Trophoblast cell (in vitro differentiated cells and primary cell): ENCODE data around the gene POPDC2.

ENCODE experiments used
- DNase-seq, 2 donors: peaks; one replicate each; pipeline ENCODE4 v3.0.0-alpha.2; 2016
- H2AFZ ChIP-seq: 2 replicates; pipeline ENCODE4 v1.6.1; 2013; ENCODE audit warnings: low read length, moderate library complexity, mild to moderate bottlenecking; ENCODE audit not compliant: insufficient read depth, poor library complexity
- H2AK5ac ChIP-seq: 2 replicates; pipeline ENCODE4 v1.6.1; 2013; ENCODE audit warnings: mild to moderate bottlenecking, low read length
- H2BK120ac ChIP-seq: 2 replicates; pipeline ENCODE4 v1.6.1; 2013; ENCODE audit warnings: low read length, mild to moderate bottlenecking, moderate library complexity; ENCODE audit not compliant: insufficient read depth, poor library complexity
- H2BK12ac ChIP-seq: 2 replicates; pipeline ENCODE4 v1.6.1; 2013; ENCODE audit warnings: mild to moderate bottlenecking, low read length, moderate library complexity
- H2BK5ac ChIP-seq: 2 replicates; pipeline ENCODE4 v1.6.1; 2013; ENCODE audit warnings: low read length, low read depth, moderate library complexity, mild to moderate bottlenecking; ENCODE audit not compliant: poor library complexity
- H3K14ac ChIP-seq: 2 replicates; pipeline ENCODE4 v1.6.1; 2013; ENCODE audit warnings: mild to moderate bottlenecking, low read length
- H3K18ac ChIP-seq: 2 replicates; pipeline ENCODE4 v1.6.1; 2013; ENCODE audit warnings: mild to moderate bottlenecking, low read length
- H3K23ac ChIP-seq: 2 replicates; pipeline ENCODE4 v1.6.1; 2013; ENCODE audit warnings: low read length
- H3K27ac ChIP-seq: 2 replicates; pipeline ENCODE4 v1.5.1; 2013; ENCODE audit warnings: low read depth, mild to moderate bottlenecking, inconsistent platforms, low read length, moderate library complexity
- H3K27me3 ChIP-seq: 2 replicates; pipeline ENCODE4 v1.6.1; 2013; ENCODE audit warnings: inconsistent platforms, mild to moderate bottlenecking, low read length, moderate library complexity; ENCODE audit not compliant: insufficient read depth
- H3K36me3 ChIP-seq, 2 experiments: 1 replicate in 1 of 2; 2 replicates in 1 of 2; pipeline ENCODE4 v1.6.1; 2013; ENCODE audit warnings: low read length in 2 of 2, mild to moderate bottlenecking in 2 of 2, moderate library complexity in 1 of 2; ENCODE audit not compliant: insufficient read depth in 2 of 2, control insufficient read depth in 1 of 2
- H3K4ac ChIP-seq: 2 replicates; pipeline ENCODE4 v1.6.1; 2013; ENCODE audit warnings: low read depth, mild to moderate bottlenecking, low read length, moderate library complexity
- H3K4me1 ChIP-seq, 2 experiments: 1 replicate in 1 of 2; 2 replicates in 1 of 2; pipeline ENCODE4 v1.6.1; 2013; ENCODE audit warnings: low read length in 2 of 2, mild to moderate bottlenecking in 2 of 2, moderate library complexity in 1 of 2; ENCODE audit not compliant: insufficient read depth in 2 of 2, control insufficient read depth in 1 of 2
- H3K4me2 ChIP-seq: 2 replicates; pipeline ENCODE4 v1.6.1; 2013; ENCODE audit warnings: inconsistent platforms, mild to moderate bottlenecking, low read length, moderate library complexity
- H3K4me3 ChIP-seq: 2 replicates; pipeline ENCODE4 v1.5.1; 2013; ENCODE audit warnings: mild to moderate bottlenecking, low read depth, low read length, inconsistent platforms
- H3K79me1 ChIP-seq: one replicate; pipeline ENCODE4 v1.6.1; 2013; ENCODE audit warnings: low read length
- H3K79me2 ChIP-seq: 2 replicates; pipeline ENCODE4 v1.6.1; 2013; ENCODE audit warnings: low read length, mild to moderate bottlenecking; ENCODE audit not compliant: control insufficient read depth, insufficient read depth, poor library complexity
- H3K9ac ChIP-seq: 2 replicates; pipeline ENCODE4 v1.6.1; 2013; ENCODE audit warnings: mild to moderate bottlenecking, low read length
- H3K9me3 ChIP-seq: 2 replicates; pipeline ENCODE4 v1.6.1; 2013; ENCODE audit warnings: low read depth, mild to moderate bottlenecking, control low read depth, inconsistent platforms, low read length; ENCODE audit not compliant: insufficient read depth
- H4K12ac ChIP-seq: 2 replicates; pipeline ENCODE4 v1.6.1; 2013; ENCODE audit warnings: low read depth, mild to moderate bottlenecking, low read length, moderate library complexity
- H4K8ac ChIP-seq: 2 replicates; pipeline ENCODE4 v1.6.1; 2013; ENCODE audit warnings: low read depth, mild to moderate bottlenecking, low read length, moderate library complexity
- H4K91ac ChIP-seq: one replicate; pipeline ENCODE4 v1.6.1; 2013; ENCODE audit warnings: low read depth, mild to moderate bottlenecking, low read length, moderate library complexity
- WGBS: extraction: QIAGEN DNeasy Blood & Tissue Kit; methylation state at CpG from one replicate; pipeline ENCODE4 v1.1.7; 2013; ENCODE audit warnings: missing lambda C conversion rate; ENCODE audit not compliant: insufficient read length, insufficient coverage; ENCODE audit errors: extremely low coverage; 5-methylcytosine and 5-hydroxymethylcytosine counted together

Gene POPDC2

GRCh38 chr3:119609301-119609700, 51.1 kb downstream of the POPDC2 start:
- Histone ChIP-seq H3K9me3 (peaks cover 1% of the 10 kb centered on the region), H3K4me3 (no peak overlapping the region), H2AFZ (no peak overlapping the region), H3K79me1 (no peaks in the 10 kb centered on the region), H4K91ac (no peak overlapping the region), H3K79me2 (no peaks in the 10 kb centered on the region), H3K4me1 (peaks cover 3 to 6% of the 10 kb centered on the region in 2 experiments), H2BK12ac (no peak overlapping the region), H3K14ac (no peak overlapping the region), H3K27me3 (no peaks in the 10 kb centered on the region), H3K4ac (no peak overlapping the region), H3K36me3 (no peaks in the 10 kb centered on the region), H2BK5ac (no peak overlapping the region), H3K23ac (no peak overlapping the region), H3K18ac (no peak overlapping the region), H2AK5ac (no peak overlapping the region), H3K9ac (no peak overlapping the region), H2BK120ac (no peak overlapping the region), H3K4me2 (no peak overlapping the region), H3K27ac (no peak overlapping the region), H4K8ac (no peak overlapping the region), H4K12ac (no peak overlapping the region)
- WGBS, result no CpG with 5 or more reads among the region's 6 CpGs
- peak in 1 of 2 donors; percentile 24 for DNase-seq

DNA sequence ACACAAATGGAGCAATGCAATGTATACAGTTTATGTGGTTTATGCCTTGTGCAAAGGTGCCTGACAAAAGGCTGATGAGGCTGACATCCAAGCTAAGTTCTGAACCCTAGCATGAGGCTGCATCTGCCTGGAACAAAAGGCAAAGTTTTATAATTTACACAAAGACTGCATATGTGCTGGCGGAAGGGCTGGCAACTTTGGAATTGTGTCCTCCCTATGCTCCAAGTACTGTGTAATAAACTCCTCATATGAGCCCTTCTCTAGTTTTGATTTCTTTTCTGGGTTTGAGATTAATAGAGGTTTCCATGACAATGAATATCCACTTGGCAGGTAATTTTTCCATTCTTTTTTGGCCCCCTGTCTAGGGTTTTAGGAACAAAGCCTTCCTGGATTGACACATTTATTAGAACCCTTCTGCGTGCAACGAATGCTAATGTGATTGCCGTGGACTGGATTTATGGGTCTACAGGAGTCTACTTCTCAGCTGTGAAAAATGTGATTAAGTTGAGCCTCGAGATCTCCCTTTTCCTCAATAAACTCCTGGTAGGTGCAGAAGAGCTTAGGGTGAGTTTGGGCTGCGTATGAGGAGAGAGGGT, 51.9 kb downstream of the POPDC2 start:
- Histone ChIP-seq H3K23ac (no peak overlapping the region), H3K18ac (no peak overlapping the region), H3K14ac (no peak overlapping the region), H4K91ac (no peak overlapping the region), H3K27ac (no peak overlapping the region), H3K4me1 (peaks cover 3 to 6% of the 10 kb centered on the region in 2 experiments), H3K9me3 (peaks cover 1% of the 10 kb centered on the region), H2BK120ac (no peak overlapping the region), H3K4me3 (no peak overlapping the region), H2BK5ac (no peak overlapping the region), H4K12ac (no peak overlapping the region), H3K36me3 (no peaks in the 10 kb centered on the region), H2BK12ac (no peak overlapping the region), H3K4me2 (no peak overlapping the region), H3K27me3 (no peaks in the 10 kb centered on the region), H3K79me2 (no peaks in the 10 kb centered on the region), H3K9ac (no peak overlapping the region), H2AK5ac (no peak overlapping the region), H2AFZ (no peak overlapping the region), H3K4ac (no peak overlapping the region), H3K79me1 (no peaks in the 10 kb centered on the region), H4K8ac (no peak overlapping the region)
- WGBS, result no CpG with 5 or more reads among the region's 6 CpGs
- DNase-seq, result no peak

DNA sequence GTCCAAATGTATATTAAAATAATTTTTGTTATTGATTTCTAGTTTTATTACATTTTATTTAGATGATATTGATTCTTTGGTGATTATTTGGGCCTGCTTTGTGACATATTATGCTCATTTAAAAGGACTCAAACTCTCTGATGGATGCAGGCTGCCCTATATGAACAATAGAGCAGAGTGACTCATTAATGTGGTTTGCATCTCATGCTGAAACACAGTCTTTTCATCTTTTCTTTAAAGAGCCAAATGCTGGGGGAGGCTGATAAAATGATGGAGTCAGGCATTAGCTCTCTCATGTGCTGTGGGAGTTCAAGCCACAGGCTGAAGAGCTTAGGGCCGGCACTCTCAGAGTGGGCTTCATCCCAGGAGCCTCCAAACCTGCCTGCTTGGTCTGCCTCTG, 55.5 kb downstream of the POPDC2 start:
- no CpG with 5 or more reads among the region's 1 CpG for WGBS
- Histone ChIP-seq H4K8ac (no peak overlapping the region), H2BK5ac (no peak overlapping the region), H3K4ac (no peak overlapping the region), H3K18ac (no peak overlapping the region), H3K4me1 (peaks cover 3 to 15% of the 10 kb centered on the region in 2 experiments), H3K27ac (no peak overlapping the region), H3K36me3 (no peaks in the 10 kb centered on the region), H3K14ac (no peak overlapping the region), H4K91ac (no peak overlapping the region), H2AK5ac (no peak overlapping the region), H2BK120ac (no peak overlapping the region), H3K4me3 (no peak overlapping the region), H3K23ac (no peak overlapping the region), H3K79me2 (no peaks in the 10 kb centered on the region), H4K12ac (no peak overlapping the region), H3K79me1 (no peaks in the 10 kb centered on the region), H3K9me3 (peaks cover 3% of the 10 kb centered on the region), H3K4me2 (no peak overlapping the region), H2AFZ (no peak overlapping the region), H3K27me3 (no peaks in the 10 kb centered on the region), H3K9ac (no peak overlapping the region), H2BK12ac (no peak overlapping the region)
- no peak for DNase-seq

DNA sequence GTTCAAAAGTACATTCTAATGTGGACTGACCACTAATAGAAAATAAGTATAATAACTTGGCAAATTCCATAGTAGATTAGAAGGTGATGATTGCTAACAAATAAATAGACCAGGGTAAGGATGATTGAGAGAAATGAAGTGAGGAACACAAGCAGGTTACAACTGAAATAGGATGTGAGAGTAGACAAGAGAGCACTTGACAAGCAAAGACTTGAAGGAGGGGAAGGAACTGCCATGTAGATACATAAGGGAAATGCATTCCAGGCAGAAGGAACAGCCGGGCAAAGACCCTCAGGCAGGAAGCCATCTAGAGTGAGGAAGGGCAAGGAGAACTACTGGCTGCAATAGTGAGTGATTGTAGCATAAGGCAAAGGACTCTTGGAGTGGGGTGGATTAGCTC, 57.7 kb downstream of the POPDC2 start:
- peaks cover 9 to 18% of the 10 kb centered on the region in 2 experiments for H3K4me1 ChIP-seq
- H3K23ac ChIP-seq, result no peak overlapping the region
- no peak overlapping the region for H2BK5ac ChIP-seq
- H2BK120ac ChIP-seq, result no peak overlapping the region
- WGBS, result no CpG with 5 or more reads among the region's 1 CpG
- H4K91ac ChIP-seq, result no peak overlapping the region
- no peak overlapping the region for H2AK5ac ChIP-seq
- no peak overlapping the region for H4K12ac ChIP-seq
- no peaks in the 10 kb centered on the region for H3K27me3 ChIP-seq
- no peak overlapping the region for H3K4me2 ChIP-seq
- no peak overlapping the region for H2BK12ac ChIP-seq
- H3K18ac ChIP-seq, result no peak overlapping the region
- no peak overlapping the region for H3K9ac ChIP-seq
- no peaks in the 10 kb centered on the region for H3K79me2 ChIP-seq
- H3K4ac ChIP-seq, result no peak overlapping the region
- H3K14ac ChIP-seq, result no peak overlapping the region
- H3K27ac ChIP-seq, result no peak overlapping the region
- no peak overlapping the region for H4K8ac ChIP-seq
- no peaks in the 10 kb centered on the region for H3K79me1 ChIP-seq
- peaks cover 3% of the 10 kb centered on the region for H3K9me3 ChIP-seq
- no peak for DNase-seq
- H3K4me3 ChIP-seq, result no peak overlapping the region
- no peak overlapping the region for H2AFZ ChIP-seq
- no peaks in the 10 kb centered on the region for H3K36me3 ChIP-seq
